ENCODE data around the gene RDX. TPM values are rescaled to one million over a fixed set of nuclear protein-coding genes. Genes with fewer than 3 reads are reported as not detected.

Gene RDX
- total RNA-seq, 2 donors from 2014 or later, result 17.9 to 20.5 TPM

- intact Hi-C loops (cut with DNase I), result no loop called here
- H3K9me3 ChIP-seq, result no peaks in the 10 kb centered on the region
- H3K36me3 ChIP-seq, result no peaks in the 10 kb centered on the region
- DNase-seq, result no peak
- H3K27me3 ChIP-seq, result no peaks in the 10 kb centered on the region
- no peak overlapping the region for H3K9ac ChIP-seq (ENCODE audit: low read depth in 2 of 2, low read length in 2 of 2)
- H3K4me1 ChIP-seq, result no peaks in the 10 kb centered on the region
- TF ChIP-seq CTCF (IDR thresholded peaks at IDR 0.05), result no peak
- H3K27ac ChIP-seq, result no peak overlapping the region
- H3K4me3 ChIP-seq, result no peak overlapping the region
Observed at GRCh38 chr11:110147962-110148709, 148.3 kb downstream of the RDX start.

GRCh38 chr11:110141812-110142211 lies 154.6 kb downstream of the RDX start:
- H3K9ac ChIP-seq (ENCODE audit: low read depth in 2 of 2, low read length in 2 of 2), result no peak overlapping the region
- no peak overlapping the region for H3K4me3 ChIP-seq
- intact Hi-C loops (cut with DNase I), result no loop called here
- H3K36me3 ChIP-seq, result no peaks in the 10 kb centered on the region
- H3K27me3 ChIP-seq, result no peaks in the 10 kb centered on the region
- no peaks in the 10 kb centered on the region for H3K9me3 ChIP-seq
- no peak overlapping the region for H3K27ac ChIP-seq
- no peak for TF ChIP-seq CTCF (IDR thresholded peaks at IDR 0.05)
- H3K4me1 ChIP-seq, result no peaks in the 10 kb centered on the region
- DNase-seq, result no peak

GRCh38 chr11:110134110-110134509 lies 162.3 kb downstream of the RDX start:
- intact Hi-C loops (cut with DNase I), result no loop called here
- no peak overlapping the region for H3K9ac ChIP-seq (ENCODE audit: low read depth in 2 of 2, low read length in 2 of 2)
- H3K27me3 ChIP-seq, result no peaks in the 10 kb centered on the region
- DNase-seq, result no peak
- no peaks in the 10 kb centered on the region for H3K36me3 ChIP-seq
- no peak overlapping the region for H3K27ac ChIP-seq
- H3K4me1 ChIP-seq, result no peaks in the 10 kb centered on the region
- H3K9me3 ChIP-seq, result no peaks in the 10 kb centered on the region
- H3K4me3 ChIP-seq, result no peak overlapping the region
- no peak for TF ChIP-seq CTCF (IDR thresholded peaks at IDR 0.05)

GRCh38 chr11:110133160-110133559 lies 163.3 kb downstream of the RDX start:
- DNase-seq, result no peak
- no peaks in the 10 kb centered on the region for H3K27me3 ChIP-seq
- TF ChIP-seq CTCF (IDR thresholded peaks at IDR 0.05), result no peak
- no peaks in the 10 kb centered on the region for H3K9me3 ChIP-seq
- no peaks in the 10 kb centered on the region for H3K36me3 ChIP-seq
- H3K27ac ChIP-seq, result no peak overlapping the region
- H3K4me3 ChIP-seq, result no peak overlapping the region
- intact Hi-C loops (cut with DNase I), result no loop called here
- H3K9ac ChIP-seq (ENCODE audit: low read depth in 2 of 2, low read length in 2 of 2), result no peak overlapping the region
- no peaks in the 10 kb centered on the region for H3K4me1 ChIP-seq

GRCh38 chr11:110131386-110132123 lies 164.9 kb downstream of the RDX start:
- Histone ChIP-seq H3K27ac (no peak overlapping the region), H3K36me3 (no peaks in the 10 kb centered on the region), H3K9ac (ENCODE audit: low read depth in 2 of 2, low read length in 2 of 2) (no peak overlapping the region), H3K9me3 (no peaks in the 10 kb centered on the region), H3K4me1 (no peaks in the 10 kb centered on the region), H3K4me3 (no peak overlapping the region), H3K27me3 (no peaks in the 10 kb centered on the region)
- DNase-seq, result no peak
- intact Hi-C loops (cut with DNase I), result no loop called here
- TF ChIP-seq CTCF (IDR thresholded peaks at IDR 0.05), result no peak
